HepG2 (cell line): Measurements from ENCODE around the gene SNRPD1. TPM values are rescaled to one million over a fixed set of nuclear protein-coding genes. Genes with fewer than 3 reads are reported as not detected.

Experiments
- BCL3 ChIP-seq: sonication (generic); formaldehyde crosslinking; IDR thresholded peaks from 2 replicates; pipeline ENCODE4 v1.5.1; 2020; ENCODE audit warnings: mild to moderate bottlenecking, missing genetic modification reagents, moderate library complexity
- CBX1 ChIP-seq: IDR thresholded peaks from one replicate; pipeline ENCODE4 v1.6.1; 2016; ENCODE audit warnings: antibody characterized with exemption, low read depth
- HIVEP1 ChIP-seq: sonication (generic); formaldehyde crosslinking; IDR thresholded peaks from 2 replicates; pipeline ENCODE4 v1.4.0; 2020; ENCODE audit warnings: mild to moderate bottlenecking, missing genetic modification reagents
- LRRFIP1 ChIP-seq: sonication (generic); formaldehyde crosslinking; conservative IDR thresholded peaks from 2 replicates; pipeline ENCODE4 v1.4.0; 2020; ENCODE audit warnings: missing genetic modification reagents
- MBD4 ChIP-seq: IDR thresholded peaks from 2 replicates; pipeline ENCODE4 v1.6.1; 2012; ENCODE audit warnings: low read length, inconsistent platforms, borderline replicate concordance
- MLXIP ChIP-seq: sonication (generic); formaldehyde crosslinking; IDR thresholded peaks from 2 replicates; pipeline ENCODE4 v1.9.0; 2021; ENCODE audit warnings: missing genetic modification reagents, borderline replicate concordance
- NFIC ChIP-seq: IDR thresholded peaks from 2 replicates; pipeline ENCODE4 v1.6.1; 2012; ENCODE audit warnings: mild to moderate bottlenecking, low read length, inconsistent platforms
- RELA ChIP-seq: sonication (generic); formaldehyde crosslinking; IDR thresholded peaks from 2 replicates; pipeline ENCODE4 v1.4.0; 2020; ENCODE audit warnings: missing genetic modification reagents
- REPIN1 ChIP-seq: sonication (generic); formaldehyde crosslinking; IDR thresholded peaks from 2 replicates; pipeline ENCODE4 v1.8.0; 2022; ENCODE audit warnings: missing genetic modification reagents, low read depth, mild to moderate bottlenecking, borderline replicate concordance
- ZNF232 ChIP-seq: sonication (generic); formaldehyde crosslinking; IDR thresholded peaks from 2 replicates; pipeline ENCODE4 v1.4.0; 2020; ENCODE audit warnings: missing genetic modification reagents, borderline replicate concordance
- polyA plus RNA-seq, 8 experiments: library from polyadenylated mRNA; depleted of rRNA in 3 of 8; stranded (reverse) in 7 of 8; unstranded in 1 of 8; fragments of >200 nt; fragmentation: Illumina TruSeq in 4 of 8; extraction: Trizol in 4 of 8; gene quantifications; 2 replicates each; pipeline versions ENCODE4 v1.2.1 to v1.2.3, GENCODE V29; 2011 to 2016; ENCODE audit warnings: low read depth in 4 of 8, missing spikeins in 1 of 8, mixed read lengths in 1 of 8; ENCODE audit not compliant: insufficient read depth in 1 of 8
- total RNA-seq, 5 experiments: library from RNA; depleted of rRNA; stranded (reverse); fragments of >200 nt; fragmentation: Illumina TruSeq; extraction: Trizol; gene quantifications; 2 replicates each; pipeline ENCODE4 v1.2.3, GENCODE V29; 2016; ENCODE audit warnings: low read depth in 1 of 5
- TF ChIP-seq, protein P1 (sequence below): sonication (generic); formaldehyde crosslinking; IDR thresholded peaks from 2 replicates; pipeline ENCODE4 v1.4.0; 2020; ENCODE audit warnings: missing genetic modification reagents, mild to moderate bottlenecking, borderline replicate concordance
- TF ChIP-seq, protein P2 (sequence below): IDR thresholded peaks from 2 replicates; pipeline ENCODE4 v1.6.1; 2016
- TF ChIP-seq, protein P3 (sequence below): sonication (generic); formaldehyde crosslinking; IDR thresholded peaks from 2 replicates; pipeline ENCODE4 v1.4.0; 2020; ENCODE audit warnings: missing genetic modification reagents

SNRPD1 gene
- total and polyA plus RNA-seq, 2 of the 13 experiments (the other 11 are each of a cell fraction or from before 2014, with no cell fraction given): 22.7 to 275 TPM

DNA sequence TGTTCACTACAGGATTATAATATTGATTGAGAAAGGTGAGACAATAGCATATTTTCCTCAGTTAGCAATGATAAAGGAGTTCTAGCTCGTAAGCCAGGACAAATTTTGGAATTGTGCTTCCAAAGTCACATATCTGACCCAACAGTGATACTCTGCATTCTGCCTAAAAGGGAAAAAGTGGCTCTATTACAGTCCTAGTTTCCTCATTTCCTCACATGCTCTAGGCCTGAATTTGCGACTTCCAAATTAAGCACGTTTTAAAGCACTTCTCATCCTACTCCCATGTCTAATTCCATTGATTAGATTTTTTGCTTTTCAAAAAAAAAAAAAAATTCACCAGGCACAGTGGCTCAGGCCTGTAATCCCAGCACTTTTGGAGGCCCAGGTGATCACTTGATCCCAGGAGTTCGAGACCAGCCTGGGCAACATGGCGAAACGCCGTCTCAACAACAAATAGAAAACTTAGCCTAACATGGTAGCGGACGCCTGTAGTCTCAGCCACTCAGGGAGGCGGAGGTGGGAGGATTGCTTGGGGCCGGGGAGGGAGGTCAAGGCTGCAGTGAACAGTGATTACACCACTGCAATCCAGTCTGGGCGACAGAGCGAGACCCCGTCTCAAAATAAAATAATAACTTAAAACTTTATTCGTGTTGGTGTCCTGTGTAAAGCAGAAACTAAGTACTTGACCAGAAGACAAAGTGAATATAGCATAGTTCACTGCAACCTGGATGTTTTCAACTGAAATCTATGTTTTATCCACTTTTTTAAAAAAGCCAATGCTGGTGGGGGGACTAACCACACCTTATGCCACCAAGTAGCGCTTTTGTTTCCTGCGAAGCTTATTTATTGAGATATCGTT is 13.2 kb upstream of the SNRPD1 start (continued):
- TF ChIP-seq, protein P1, sequence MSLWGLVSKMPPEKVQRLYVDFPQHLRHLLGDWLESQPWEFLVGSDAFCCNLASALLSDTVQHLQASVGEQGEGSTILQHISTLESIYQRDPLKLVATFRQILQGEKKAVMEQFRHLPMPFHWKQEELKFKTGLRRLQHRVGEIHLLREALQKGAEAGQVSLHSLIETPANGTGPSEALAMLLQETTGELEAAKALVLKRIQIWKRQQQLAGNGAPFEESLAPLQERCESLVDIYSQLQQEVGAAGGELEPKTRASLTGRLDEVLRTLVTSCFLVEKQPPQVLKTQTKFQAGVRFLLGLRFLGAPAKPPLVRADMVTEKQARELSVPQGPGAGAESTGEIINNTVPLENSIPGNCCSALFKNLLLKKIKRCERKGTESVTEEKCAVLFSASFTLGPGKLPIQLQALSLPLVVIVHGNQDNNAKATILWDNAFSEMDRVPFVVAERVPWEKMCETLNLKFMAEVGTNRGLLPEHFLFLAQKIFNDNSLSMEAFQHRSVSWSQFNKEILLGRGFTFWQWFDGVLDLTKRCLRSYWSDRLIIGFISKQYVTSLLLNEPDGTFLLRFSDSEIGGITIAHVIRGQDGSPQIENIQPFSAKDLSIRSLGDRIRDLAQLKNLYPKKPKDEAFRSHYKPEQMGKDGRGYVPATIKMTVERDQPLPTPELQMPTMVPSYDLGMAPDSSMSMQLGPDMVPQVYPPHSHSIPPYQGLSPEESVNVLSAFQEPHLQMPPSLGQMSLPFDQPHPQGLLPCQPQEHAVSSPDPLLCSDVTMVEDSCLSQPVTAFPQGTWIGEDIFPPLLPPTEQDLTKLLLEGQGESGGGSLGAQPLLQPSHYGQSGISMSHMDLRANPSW (CRISPR knock-in tag): no peak
- TF ChIP-seq BCL3 (no peak), LRRFIP1 (CRISPR knock-in tag) (no peak), ZNF232 (CRISPR knock-in tag) (no peak), CBX1 (no peak), HIVEP1 (CRISPR knock-in tag) (no peak), RELA (CRISPR knock-in tag) (no peak), REPIN1 (CRISPR knock-in tag) (peak; percentile 42; the same call in 1 of the 2 replicates), MBD4 (no peak), MLXIP (CRISPR knock-in tag) (no peak), NFIC (no peak)
- TF ChIP-seq, protein P2, sequence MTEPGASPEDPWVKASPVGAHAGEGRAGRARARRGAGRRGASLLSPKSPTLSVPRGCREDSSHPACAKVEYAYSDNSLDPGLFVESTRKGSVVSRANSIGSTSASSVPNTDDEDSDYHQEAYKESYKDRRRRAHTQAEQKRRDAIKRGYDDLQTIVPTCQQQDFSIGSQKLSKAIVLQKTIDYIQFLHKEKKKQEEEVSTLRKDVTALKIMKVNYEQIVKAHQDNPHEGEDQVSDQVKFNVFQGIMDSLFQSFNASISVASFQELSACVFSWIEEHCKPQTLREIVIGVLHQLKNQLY (CRISPR knock-in tag): no peak
- TF ChIP-seq, protein P3, sequence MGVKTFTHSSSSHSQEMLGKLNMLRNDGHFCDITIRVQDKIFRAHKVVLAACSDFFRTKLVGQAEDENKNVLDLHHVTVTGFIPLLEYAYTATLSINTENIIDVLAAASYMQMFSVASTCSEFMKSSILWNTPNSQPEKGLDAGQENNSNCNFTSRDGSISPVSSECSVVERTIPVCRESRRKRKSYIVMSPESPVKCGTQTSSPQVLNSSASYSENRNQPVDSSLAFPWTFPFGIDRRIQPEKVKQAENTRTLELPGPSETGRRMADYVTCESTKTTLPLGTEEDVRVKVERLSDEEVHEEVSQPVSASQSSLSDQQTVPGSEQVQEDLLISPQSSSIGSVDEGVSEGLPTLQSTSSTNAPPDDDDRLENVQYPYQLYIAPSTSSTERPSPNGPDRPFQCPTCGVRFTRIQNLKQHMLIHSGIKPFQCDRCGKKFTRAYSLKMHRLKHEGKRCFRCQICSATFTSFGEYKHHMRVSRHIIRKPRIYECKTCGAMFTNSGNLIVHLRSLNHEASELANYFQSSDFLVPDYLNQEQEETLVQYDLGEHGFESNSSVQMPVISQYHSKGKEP (CRISPR knock-in tag): no peak
